GM21786 (cell line): ENCODE data around the gene KIF25.
"Not testable (repeated sequence)": the region's sequence is repeated elsewhere in the genome, so short reads cannot be mapped to it uniquely, and the experiment has no call there.

Experiments used
- ATAC-seq: cut with Tn5 transposase; IDR thresholded peaks from one replicate; pipeline ENCODE4 v1.9.1; 2021; ENCODE audit not compliant: unreplicated experiment

KIF25 gene

DNA sequence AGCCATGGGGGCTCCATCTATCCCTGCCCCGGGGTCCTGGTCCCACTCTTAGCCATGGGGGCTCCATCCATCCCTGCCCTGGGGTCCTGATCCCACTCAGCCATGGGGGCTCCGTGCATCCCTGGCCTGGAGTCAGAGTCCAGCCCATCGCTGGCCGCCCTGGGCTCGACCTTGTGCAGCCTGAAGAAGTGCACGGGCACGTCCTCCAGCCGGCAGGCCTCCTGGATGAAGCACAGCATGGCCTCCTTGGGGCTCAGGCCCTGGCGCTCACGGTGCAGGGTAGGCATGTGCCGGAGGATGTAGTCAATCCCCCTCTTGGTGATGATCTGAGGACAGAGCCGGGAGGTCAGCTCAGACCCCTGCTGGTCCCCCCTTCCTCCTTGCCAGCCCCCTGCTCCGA lies 66.0 kb downstream of the KIF25 start:
- ATAC-seq: no peak

DNA sequence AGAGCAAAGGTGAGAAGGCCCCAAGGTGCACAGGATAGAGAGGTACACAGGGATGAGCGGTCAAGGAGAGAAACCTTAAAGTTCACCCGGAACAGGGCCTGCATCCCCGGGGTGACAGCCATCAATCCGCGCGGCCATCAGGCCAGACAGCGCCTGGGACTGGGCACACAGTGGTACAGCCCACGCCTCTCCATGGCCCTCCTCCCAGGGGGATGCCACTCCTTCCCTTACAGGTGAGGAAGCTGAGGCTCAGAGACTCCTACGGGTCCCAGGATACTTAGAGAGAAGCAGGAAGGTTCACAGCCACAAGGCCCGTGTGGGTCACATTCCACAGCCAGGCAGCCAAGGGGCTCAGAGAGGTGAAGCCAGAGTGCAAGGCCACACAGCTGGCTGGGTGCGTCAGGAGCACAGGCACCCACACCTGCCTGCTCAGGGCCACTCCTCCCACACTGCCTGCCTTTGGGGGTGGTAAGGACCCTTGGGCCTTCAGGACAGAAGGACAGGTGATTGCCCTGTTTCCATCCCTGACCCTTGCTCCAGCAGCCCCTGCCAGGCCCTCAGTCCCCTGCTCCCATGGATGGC lies 66.8 kb downstream of the KIF25 start:
- no peak for ATAC-seq

DNA sequence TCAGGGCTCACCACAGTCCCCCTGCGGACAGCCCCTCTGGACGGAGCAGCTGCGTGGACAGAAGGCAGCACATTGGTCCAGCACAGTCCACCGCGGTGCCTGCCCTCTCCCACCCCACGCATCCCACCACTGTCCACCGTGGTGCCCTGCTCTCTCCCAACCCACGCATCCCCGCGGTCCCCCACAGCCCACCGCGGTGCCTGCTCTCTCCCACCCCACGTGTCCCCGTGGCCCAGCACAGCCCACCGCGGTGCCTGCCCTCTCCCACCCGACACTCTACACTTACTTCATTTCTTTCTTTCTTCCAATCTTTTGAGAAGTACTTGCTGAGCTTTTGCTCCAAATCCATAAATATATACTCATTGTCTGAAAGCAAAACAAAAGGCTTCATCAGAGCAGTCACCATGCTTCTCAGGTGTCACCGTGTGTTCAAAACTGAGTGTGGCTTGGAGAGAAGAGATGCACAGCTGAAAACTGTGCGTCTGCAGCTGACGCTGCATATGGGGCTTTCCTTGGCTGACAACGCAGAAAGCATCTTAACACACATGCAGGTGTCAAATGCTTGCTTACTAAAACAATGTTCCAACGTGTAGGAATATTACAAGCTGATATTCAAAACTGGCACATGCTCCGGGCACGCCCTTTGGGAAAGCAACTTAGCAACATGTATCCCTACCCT lies 69.7 kb downstream of the KIF25 start:
- ATAC-seq: no peak

- no peak for ATAC-seq
Observed at GRCh38 chr6:168070804-168071203, 73.3 kb downstream of the KIF25 start.

DNA sequence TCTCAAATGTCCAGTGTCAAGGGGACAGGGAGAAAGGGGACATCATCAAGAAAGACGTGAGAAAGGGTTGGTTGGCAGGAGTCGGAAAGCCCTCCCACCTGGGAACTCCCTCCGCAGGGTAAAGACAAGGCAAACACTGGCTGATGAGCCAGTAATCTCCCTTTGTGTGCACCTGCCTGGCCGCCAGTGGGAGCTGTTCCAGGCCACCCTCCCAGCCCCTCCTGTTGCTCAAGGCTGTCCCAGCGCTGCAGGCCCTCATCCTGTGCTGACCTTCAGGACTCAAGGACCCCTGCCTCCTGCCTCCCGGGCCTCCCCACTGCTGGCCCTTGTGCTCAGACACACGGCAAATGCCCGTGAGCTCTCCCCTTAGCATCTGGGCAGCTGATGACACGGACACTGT lies 74.1 kb downstream of the KIF25 start:
- no peak for ATAC-seq

DNA sequence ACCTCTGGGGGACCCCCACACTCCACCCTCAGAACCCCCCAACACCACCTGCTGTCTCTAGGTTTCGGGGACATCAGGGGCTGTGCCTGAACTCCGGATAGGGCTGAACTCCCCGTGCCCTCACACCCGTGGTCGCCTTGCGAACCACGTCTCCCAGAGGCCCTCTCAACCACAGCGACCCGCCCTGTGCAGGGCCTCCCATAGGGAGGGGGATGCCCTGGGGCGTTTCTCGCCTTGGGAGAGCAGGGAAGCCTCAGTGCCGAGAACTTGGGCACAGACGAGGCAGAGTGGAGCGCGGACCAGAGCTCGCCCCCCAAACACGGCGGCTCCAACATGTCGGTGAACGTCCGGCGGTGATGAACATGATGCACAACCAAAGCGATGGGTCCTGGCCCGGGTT lies 74.8 kb downstream of the KIF25 start:
- no peak for ATAC-seq

GRCh38 chr6:168072730-168073129 lies 75.3 kb downstream of the KIF25 start:
- ATAC-seq: no peak

DNA sequence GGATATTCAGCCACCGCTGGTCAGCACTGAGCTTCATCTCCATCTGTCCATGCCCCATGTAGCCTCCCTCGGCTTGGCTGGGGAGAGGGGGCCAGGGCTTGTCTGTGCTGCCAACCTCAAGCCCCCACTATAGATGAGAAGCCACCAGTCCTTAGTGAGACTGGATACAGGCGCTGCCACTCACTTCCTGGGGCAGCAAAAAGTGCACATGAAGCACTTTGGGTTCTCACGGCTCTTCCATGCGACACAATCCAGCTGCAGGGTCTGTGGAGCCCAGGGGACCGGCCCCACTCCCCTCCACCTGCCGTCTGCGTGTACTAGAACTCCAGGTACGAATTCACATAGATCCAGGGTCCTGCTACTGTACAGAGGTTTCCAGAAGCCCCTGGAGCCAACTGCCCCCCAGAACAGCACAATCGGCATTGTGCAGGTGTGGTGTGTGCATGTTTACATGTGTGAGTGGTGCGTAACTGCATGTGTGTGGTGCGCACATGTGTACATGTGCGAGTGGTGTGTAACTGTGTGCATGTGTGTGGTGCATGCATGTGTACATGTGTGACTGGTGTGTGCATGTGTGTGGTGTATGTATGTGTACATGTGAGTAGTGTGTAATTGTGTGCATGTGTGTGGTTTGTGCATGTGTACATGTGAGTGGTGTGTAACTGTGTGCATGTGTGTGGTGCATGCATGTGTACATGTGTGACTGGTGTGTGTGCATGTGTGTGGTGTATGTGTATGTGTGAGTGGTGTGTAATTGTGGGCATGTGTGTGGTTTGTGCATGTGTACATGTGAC lies 76.7 kb downstream of the KIF25 start:
- ATAC-seq: no peak

GRCh38 chr6:168075216-168075615 lies 77.7 kb downstream of the KIF25 start:
- no peak for ATAC-seq

GRCh38 chr6:168075787-168076202 lies 78.3 kb downstream of the KIF25 start:
- ATAC-seq: no peak

- ATAC-seq: not testable (repeated sequence)
Observed at GRCh38 chr6:168077401-168077800, 79.9 kb downstream of the KIF25 start.

- ATAC-seq: no peak
Observed at GRCh38 chr6:168078175-168078942, 80.9 kb downstream of the KIF25 start.

- ATAC-seq: no peak
Observed at GRCh38 chr6:168078943-168079405, 81.5 kb downstream of the KIF25 start, which contains the start of gene FRMD1. Gene FRMD1, minus strand, starts transcription at chr6:168079212. Its CDS starts 118 bp downstream, at chr6:168079094.

GRCh38 chr6:168080393-168081077 lies 83.1 kb downstream of the KIF25 start:
- ATAC-seq: no peak

DNA sequence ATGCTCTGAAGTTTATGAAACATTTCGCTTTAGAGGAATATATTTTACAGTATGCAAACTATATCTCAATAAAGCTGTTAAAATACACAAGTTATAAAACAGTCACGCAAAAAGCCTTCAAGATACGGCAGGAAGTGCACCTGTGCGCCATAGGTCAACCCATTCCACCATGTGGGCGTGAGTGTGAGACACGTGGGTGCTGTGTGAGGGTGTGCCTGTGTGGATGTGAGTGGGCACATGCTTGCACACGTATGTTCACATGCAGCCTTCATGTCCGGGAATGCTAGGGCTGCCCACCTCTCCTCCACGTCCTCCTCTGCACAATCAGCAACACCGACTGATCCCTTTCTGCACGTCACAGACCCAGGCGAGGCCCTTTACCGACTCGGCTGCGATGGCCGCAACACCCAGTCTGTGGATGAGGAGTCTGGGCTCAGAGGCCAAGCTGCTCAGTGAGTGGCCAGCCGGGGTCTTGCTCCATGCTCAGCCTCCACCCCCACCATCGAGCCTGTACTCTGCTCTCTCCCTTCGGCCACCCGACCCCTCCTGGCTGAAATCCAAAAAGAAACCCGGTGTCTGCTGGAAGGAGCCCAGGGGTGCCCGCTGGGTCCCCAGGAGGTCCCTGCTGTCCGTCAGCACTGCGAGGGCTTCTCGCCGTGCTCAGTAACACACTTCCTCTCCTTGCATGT lies 84.5 kb downstream of the KIF25 start:
- no peak for ATAC-seq

- ATAC-seq: no peak
Observed at GRCh38 chr6:168082860-168083513, 85.5 kb downstream of the KIF25 start.

DNA sequence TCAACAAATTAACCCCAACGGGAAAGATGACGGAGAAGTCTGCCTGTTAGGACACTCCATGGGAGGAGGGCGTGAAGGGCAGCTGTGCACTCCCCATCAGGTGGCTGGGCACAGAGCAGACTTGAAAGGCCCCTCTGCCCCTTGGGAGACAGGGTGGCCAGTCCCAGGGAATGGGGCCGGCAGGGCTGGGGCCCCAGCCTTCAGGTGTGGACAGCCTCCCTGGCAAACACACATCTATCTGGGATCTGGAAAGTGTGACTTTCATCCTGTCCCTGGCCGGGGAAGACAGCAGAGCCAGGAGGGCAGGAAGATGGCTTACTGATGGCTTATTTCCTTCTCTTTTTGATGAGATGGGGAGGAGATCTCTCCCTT lies 86.0 kb downstream of the KIF25 start:
- ATAC-seq: no peak

DNA sequence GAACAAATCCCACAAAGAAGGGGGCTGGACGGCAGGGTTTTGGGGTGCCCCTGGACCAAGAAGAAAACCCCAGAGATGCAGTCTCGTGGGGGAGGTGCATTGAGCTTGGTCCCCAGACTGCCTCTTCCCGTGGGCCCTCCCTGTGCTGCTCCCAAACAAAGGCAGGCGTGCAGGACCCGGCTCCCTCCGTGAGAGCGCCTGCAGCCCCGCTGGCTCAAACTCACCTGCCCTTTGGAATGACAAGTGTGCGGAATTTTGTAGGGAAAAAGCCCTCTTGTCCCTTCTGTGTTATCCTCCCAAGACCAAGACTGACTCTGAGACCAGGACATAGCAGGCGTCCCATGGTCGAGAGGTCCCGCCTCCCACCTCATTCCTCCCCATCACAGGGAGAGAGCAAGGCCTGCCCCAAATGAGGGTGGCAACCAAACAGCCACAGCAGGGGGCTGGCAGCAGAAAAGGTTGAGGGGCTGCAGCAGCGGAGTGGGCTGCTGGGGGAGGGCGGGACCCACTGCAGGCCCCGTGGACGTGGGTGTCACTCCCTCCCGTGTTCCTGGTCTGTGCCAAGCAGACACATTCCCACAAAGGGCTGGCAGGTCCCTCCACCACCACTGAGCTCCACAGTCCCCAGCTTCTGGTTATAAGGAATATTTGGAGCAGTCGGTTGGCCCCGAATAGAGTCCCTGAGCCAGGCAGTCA lies 87.1 kb downstream of the KIF25 start:
- no peak for ATAC-seq

- no peak for ATAC-seq
Observed at GRCh38 chr6:168086066-168086465, 88.6 kb downstream of the KIF25 start.
